ENCODE results near the gene CLEC20A. TPM values are rescaled to one million over a fixed set of nuclear protein-coding genes. Genes with fewer than 3 reads are reported as not detected.

CLEC20A gene
- total and polyA plus RNA-seq, 2 experiments from 2014 or later = not detected

GRCh38 chr1:178465011-178465410 lies 31.8 kb downstream of the CLEC20A start:
- H3K27ac Mint-ChIP-seq = no peak overlapping the region
- ATAC-seq = no peak
- H3K27me3 ChIP-seq (ENCODE audit: insufficient read depth) = no peaks in the 10 kb centered on the region
- no peaks in the 10 kb centered on the region for H3K79me2 ChIP-seq (replicated peaks; ENCODE audit: insufficient read depth)
- no peak for TF ChIP-seq STAT1 (IDR thresholded peaks at IDR 0.05; ENCODE audit: unreplicated experiment)
- no peak for TF ChIP-seq JUNB (IDR thresholded peaks at IDR 0.05; ENCODE audit: unreplicated experiment)
- no peak for TF ChIP-seq EZH2phosphoT487 (IDR thresholded peaks at IDR 0.05; ENCODE audit: unreplicated experiment)
- TF ChIP-seq POLR2AphosphoS5 (IDR thresholded peaks at IDR 0.05; ENCODE audit: low read depth) = no peak
- no peak for TF ChIP-seq EZH2 (IDR thresholded peaks at IDR 0.05; ENCODE audit: low read depth, unreplicated experiment)
- TF ChIP-seq NANOG (IDR thresholded peaks at IDR 0.05; ENCODE audit: borderline replicate concordance) = no peak
- no peak for TF ChIP-seq ZNF331 (CRISPR knock-in tag; IDR thresholded peaks at IDR 0.05; ENCODE audit: low read depth)
- TF ChIP-seq, protein P1, sequence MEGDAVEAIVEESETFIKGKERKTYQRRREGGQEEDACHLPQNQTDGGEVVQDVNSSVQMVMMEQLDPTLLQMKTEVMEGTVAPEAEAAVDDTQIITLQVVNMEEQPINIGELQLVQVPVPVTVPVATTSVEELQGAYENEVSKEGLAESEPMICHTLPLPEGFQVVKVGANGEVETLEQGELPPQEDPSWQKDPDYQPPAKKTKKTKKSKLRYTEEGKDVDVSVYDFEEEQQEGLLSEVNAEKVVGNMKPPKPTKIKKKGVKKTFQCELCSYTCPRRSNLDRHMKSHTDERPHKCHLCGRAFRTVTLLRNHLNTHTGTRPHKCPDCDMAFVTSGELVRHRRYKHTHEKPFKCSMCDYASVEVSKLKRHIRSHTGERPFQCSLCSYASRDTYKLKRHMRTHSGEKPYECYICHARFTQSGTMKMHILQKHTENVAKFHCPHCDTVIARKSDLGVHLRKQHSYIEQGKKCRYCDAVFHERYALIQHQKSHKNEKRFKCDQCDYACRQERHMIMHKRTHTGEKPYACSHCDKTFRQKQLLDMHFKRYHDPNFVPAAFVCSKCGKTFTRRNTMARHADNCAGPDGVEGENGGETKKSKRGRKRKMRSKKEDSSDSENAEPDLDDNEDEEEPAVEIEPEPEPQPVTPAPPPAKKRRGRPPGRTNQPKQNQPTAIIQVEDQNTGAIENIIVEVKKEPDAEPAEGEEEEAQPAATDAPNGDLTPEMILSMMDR (conservative IDR thresholded peaks at IDR 0.05; ENCODE audit: low read depth in 2 of 2) = no peak
- no peak for TF ChIP-seq ZNF114 (CRISPR knock-in tag; IDR thresholded peaks at IDR 0.05)
- no peaks in the 10 kb centered on the region for H3F3A ChIP-seq (replicated peaks; ENCODE audit: low read depth)
- H4K20me1 ChIP-seq (replicated peaks; ENCODE audit: insufficient read depth) = 0 out of 2 replicates have a peak, but pooled peaks cover 3% of the 10 kb centered on the region
- no peak overlapping the region for H3K4me3 Mint-ChIP-seq
- H3K4me3 ChIP-seq = no peak overlapping the region
- no peaks in the 10 kb centered on the region for H3K27me3 Mint-ChIP-seq (ENCODE audit: insufficient read depth, low read depth, poor library complexity)
- no peaks in the 10 kb centered on the region for H3K9me3 Mint-ChIP-seq
- no peak overlapping the region for H3K27ac ChIP-seq (ENCODE audit: low read depth)
- peaks cover 8% of the 10 kb centered on the region; the same call in 1 of the 2 replicates for H3K36me3 ChIP-seq (ENCODE audit: insufficient read depth)
- peaks cover 14% of the 10 kb centered on the region; the same call in 1 of the 2 replicates for H3K4me1 ChIP-seq (ENCODE audit: insufficient read depth)
- H3K36me3 Mint-ChIP-seq (ENCODE audit: low read depth) = peaks cover 21% of the 10 kb centered on the region
- no peak overlapping the region for H2AFZ ChIP-seq
- peaks cover 7% of the 10 kb centered on the region for H3K4me1 Mint-ChIP-seq
- H3K9me2 ChIP-seq (ENCODE audit: insufficient read depth) = no peaks in the 10 kb centered on the region
- no peak for DNase-seq (ENCODE audit: low spot score)
- no peak overlapping the region for H3K4me2 ChIP-seq

- H4K20me1 ChIP-seq (replicated peaks; ENCODE audit: insufficient read depth) = 0 out of 2 replicates have a peak, but pooled peaks cover 3% of the 10 kb centered on the region
- no peak overlapping the region for H3K4me2 ChIP-seq
- no peak overlapping the region for H3K27ac ChIP-seq (ENCODE audit: low read depth)
- no peak overlapping the region for H3K4me3 ChIP-seq
- no peak for DNase-seq (ENCODE audit: low spot score)
- H3K4me1 Mint-ChIP-seq = peaks cover 7% of the 10 kb centered on the region
- no peaks in the 10 kb centered on the region for H3K9me2 ChIP-seq (ENCODE audit: insufficient read depth)
- no peaks in the 10 kb centered on the region for H3K79me2 ChIP-seq (replicated peaks; ENCODE audit: insufficient read depth)
- H3K9me3 Mint-ChIP-seq = no peaks in the 10 kb centered on the region
- peaks cover 8% of the 10 kb centered on the region; the same call in 1 of the 2 replicates for H3K36me3 ChIP-seq (ENCODE audit: insufficient read depth)
- peaks cover 21% of the 10 kb centered on the region for H3K36me3 Mint-ChIP-seq (ENCODE audit: low read depth)
- no peaks in the 10 kb centered on the region for H3K27me3 Mint-ChIP-seq (ENCODE audit: insufficient read depth, low read depth, poor library complexity)
- H3K27ac Mint-ChIP-seq = no peak overlapping the region
- no peak for ATAC-seq
- no peaks in the 10 kb centered on the region for H3K27me3 ChIP-seq (ENCODE audit: insufficient read depth)
- H3K4me3 Mint-ChIP-seq = no peak overlapping the region
- H3K4me1 ChIP-seq (ENCODE audit: insufficient read depth) = peaks cover 14% of the 10 kb centered on the region; the same call in 1 of the 2 replicates
- no peak overlapping the region for H2AFZ ChIP-seq
- no peaks in the 10 kb centered on the region for H3F3A ChIP-seq (replicated peaks; ENCODE audit: low read depth)
- no peak for TF ChIP-seq JUNB (IDR thresholded peaks at IDR 0.05; ENCODE audit: unreplicated experiment)
- TF ChIP-seq ETS1 (IDR thresholded peaks at IDR 0.05) = no peak
- TF ChIP-seq POLR2AphosphoS5 (IDR thresholded peaks at IDR 0.05; ENCODE audit: low read depth) = no peak
- TF ChIP-seq EZH2 (IDR thresholded peaks at IDR 0.05; ENCODE audit: low read depth, unreplicated experiment) = no peak
- TF ChIP-seq, protein P2, sequence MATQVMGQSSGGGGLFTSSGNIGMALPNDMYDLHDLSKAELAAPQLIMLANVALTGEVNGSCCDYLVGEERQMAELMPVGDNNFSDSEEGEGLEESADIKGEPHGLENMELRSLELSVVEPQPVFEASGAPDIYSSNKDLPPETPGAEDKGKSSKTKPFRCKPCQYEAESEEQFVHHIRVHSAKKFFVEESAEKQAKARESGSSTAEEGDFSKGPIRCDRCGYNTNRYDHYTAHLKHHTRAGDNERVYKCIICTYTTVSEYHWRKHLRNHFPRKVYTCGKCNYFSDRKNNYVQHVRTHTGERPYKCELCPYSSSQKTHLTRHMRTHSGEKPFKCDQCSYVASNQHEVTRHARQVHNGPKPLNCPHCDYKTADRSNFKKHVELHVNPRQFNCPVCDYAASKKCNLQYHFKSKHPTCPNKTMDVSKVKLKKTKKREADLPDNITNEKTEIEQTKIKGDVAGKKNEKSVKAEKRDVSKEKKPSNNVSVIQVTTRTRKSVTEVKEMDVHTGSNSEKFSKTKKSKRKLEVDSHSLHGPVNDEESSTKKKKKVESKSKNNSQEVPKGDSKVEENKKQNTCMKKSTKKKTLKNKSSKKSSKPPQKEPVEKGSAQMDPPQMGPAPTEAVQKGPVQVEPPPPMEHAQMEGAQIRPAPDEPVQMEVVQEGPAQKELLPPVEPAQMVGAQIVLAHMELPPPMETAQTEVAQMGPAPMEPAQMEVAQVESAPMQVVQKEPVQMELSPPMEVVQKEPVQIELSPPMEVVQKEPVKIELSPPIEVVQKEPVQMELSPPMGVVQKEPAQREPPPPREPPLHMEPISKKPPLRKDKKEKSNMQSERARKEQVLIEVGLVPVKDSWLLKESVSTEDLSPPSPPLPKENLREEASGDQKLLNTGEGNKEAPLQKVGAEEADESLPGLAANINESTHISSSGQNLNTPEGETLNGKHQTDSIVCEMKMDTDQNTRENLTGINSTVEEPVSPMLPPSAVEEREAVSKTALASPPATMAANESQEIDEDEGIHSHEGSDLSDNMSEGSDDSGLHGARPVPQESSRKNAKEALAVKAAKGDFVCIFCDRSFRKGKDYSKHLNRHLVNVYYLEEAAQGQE (IDR thresholded peaks at IDR 0.05; ENCODE audit: unreplicated experiment) = no peak
- no peak for TF ChIP-seq STAT1 (IDR thresholded peaks at IDR 0.05; ENCODE audit: unreplicated experiment)
- no peak for TF ChIP-seq EZH2phosphoT487 (IDR thresholded peaks at IDR 0.05; ENCODE audit: unreplicated experiment)
- TF ChIP-seq CREB1 (CRISPR knock-in tag; IDR thresholded peaks at IDR 0.05; ENCODE audit: low read depth) = no peak
- no peak for TF ChIP-seq ZNF331 (CRISPR knock-in tag; IDR thresholded peaks at IDR 0.05; ENCODE audit: low read depth)
- TF ChIP-seq NANOG (IDR thresholded peaks at IDR 0.05; ENCODE audit: borderline replicate concordance) = no peak
Observed at GRCh38 chr1:178464566-178464965, 32.2 kb downstream of the CLEC20A start.

All from GM23338 (cell line).